ENCODE data around the gene RPE65. TPM values are rescaled to one million over a fixed set of nuclear protein-coding genes. Genes with fewer than 3 reads are reported as not detected.

Gene RPE65
- not detected in 2 replicates for total RNA-seq

DNA sequence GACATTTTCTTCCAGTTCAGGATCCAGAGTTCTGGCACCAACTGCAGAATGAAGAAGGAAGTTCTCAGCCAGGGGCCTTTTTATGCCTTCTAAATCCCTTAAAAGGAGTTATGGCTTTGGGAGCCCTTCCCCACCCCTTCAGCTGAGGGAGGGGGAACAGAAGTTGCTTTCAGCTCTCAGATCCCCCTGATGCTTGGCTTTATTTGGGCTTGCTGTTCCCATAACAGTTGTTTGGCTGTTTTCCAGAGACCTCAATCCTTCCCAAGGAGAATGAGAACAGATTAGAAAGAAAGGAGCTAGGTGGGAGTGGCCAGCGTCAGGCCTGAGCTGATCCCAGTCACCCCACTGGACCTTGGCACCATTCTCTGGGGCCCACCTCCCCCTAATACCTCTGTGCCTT, at the start of gene RPE65:
Gene RPE65 (minus strand): TSS at position 54 of the 400 bp plus-strand sequence. CDS start 49 bp downstream, at position 5.

GRCh38 chr1:68496680-68497357, 47.1 kb upstream of the RPE65 start, which contains the start of gene DEPDC1:
DEPDC1 (minus strand) TSS chr1:68497082; CDS start chr1:68496999, 83 bp downstream.

Other genes with a start within 250 kb of the RPE65 start
- gene WLS, start 217.4 kb downstream of the RPE65 start, total RNA-seq, result 108 and 163 TPM in 2 replicates
- 3.2 and 9.0 TPM in 2 replicates for gene DEPDC1, start 47.1 kb upstream of the RPE65 start, total RNA-seq

Measured in smooth muscle cell of the pulmonary artery (primary cell).